ENCODE measurements around the gene TMC1. TPM values are rescaled to one million over a fixed set of nuclear protein-coding genes. Genes with fewer than 3 reads are reported as not detected.
A peak's percentile ranks its signal among the peaks of the same experiment; 100 is the strongest.
"Not testable (repeated sequence)": the region's sequence is repeated elsewhere in the genome, so short reads cannot be mapped to it uniquely, and the experiment has no call there.

TMC1 gene
- total RNA-seq, 3 donors from 2014 or later: under 0.01 to 0.16 TPM; not detected in 1

GRCh38 chr9:72506615-72507014, 14.8 kb upstream of the TMC1 start:
- Histone ChIP-seq H3K4me1 (no peaks in the 10 kb centered on the region), H3K4me3 (no peak overlapping the region), H3K9me3 (no peaks in the 10 kb centered on the region), H3K27ac (no peak overlapping the region), H3K27me3 (no peaks in the 10 kb centered on the region), H3K36me3 (no peaks in the 10 kb centered on the region)
- TF ChIP-seq POLR2AphosphoS5 (IDR thresholded peaks at IDR 0.05): no peak
- no peak for DNase-seq (ENCODE audit: low spot score in 2 of 2)
- intact Hi-C loops (cut with DNase I; ENCODE audit: low total_unique reads): no loop called here

GRCh38 chr9:72509053-72509452, 12.4 kb upstream of the TMC1 start:
- H3K27ac ChIP-seq: peak overlapping the region in 1 of 2 donors; percentile 25
- no peak overlapping the region for H3K4me3 ChIP-seq
- TF ChIP-seq POLR2A (IDR thresholded peaks at IDR 0.05): no peak
- TF ChIP-seq CTCF (IDR thresholded peaks at IDR 0.05): no peak
- TF ChIP-seq POLR2AphosphoS5 (IDR thresholded peaks at IDR 0.05): no peak
- no peak for DNase-seq (ENCODE audit: low spot score in 2 of 2)
- no peaks in the 10 kb centered on the region for H3K36me3 ChIP-seq
- intact Hi-C loops (cut with DNase I; ENCODE audit: low total_unique reads): no loop called here
- no peaks in the 10 kb centered on the region for H3K9me3 ChIP-seq
- no peaks in the 10 kb centered on the region for H3K27me3 ChIP-seq
- no peaks in the 10 kb centered on the region for H3K4me1 ChIP-seq

- no peak for TF ChIP-seq POLR2A (IDR thresholded peaks at IDR 0.05)
- no peak for TF ChIP-seq POLR2AphosphoS5 (IDR thresholded peaks at IDR 0.05)
- no peak for TF ChIP-seq CTCF (IDR thresholded peaks at IDR 0.05)
- DNase-seq (ENCODE audit: low spot score in 2 of 2): no peak
- H3K4me3 ChIP-seq: no peak overlapping the region
- no peaks in the 10 kb centered on the region for H3K9me3 ChIP-seq
- H3K36me3 ChIP-seq: no peaks in the 10 kb centered on the region
- no peaks in the 10 kb centered on the region for H3K4me1 ChIP-seq
- H3K27ac ChIP-seq: no peak overlapping the region
- intact Hi-C loops (cut with DNase I; ENCODE audit: low total_unique reads): no loop called here
- H3K27me3 ChIP-seq: no peaks in the 10 kb centered on the region
Observed at GRCh38 chr9:72509635-72510034, 11.8 kb upstream of the TMC1 start.

- H3K27ac ChIP-seq; H3K4me1 ChIP-seq; H3K9me3 ChIP-seq; DNase-seq (ENCODE audit: low spot score in 2 of 2); H3K27me3 ChIP-seq; H3K36me3 ChIP-seq; intact Hi-C loops (cut with DNase I; ENCODE audit: low total_unique reads); H3K4me3 ChIP-seq: not testable (repeated sequence)
Observed at GRCh38 chr9:72521011-72521410, 397 bp upstream of the TMC1 start.

- DNase-seq (ENCODE audit: low spot score in 2 of 2): peak in 1 of 2 donors; percentile 65
- H3K36me3 ChIP-seq: no peaks in the 10 kb centered on the region
- peak overlapping the region; percentile 77 to 79 for H3K27ac ChIP-seq
- TF ChIP-seq POLR2AphosphoS5 (IDR thresholded peaks at IDR 0.05) (peak in 1 of 3 donors; percentile 62), POLR2A (IDR thresholded peaks at IDR 0.05) (no peak)
- peaks cover 5% of the 10 kb centered on the region in 2 donors for H3K4me1 ChIP-seq
- H3K27me3 ChIP-seq: no peaks in the 10 kb centered on the region
- intact Hi-C loops (cut with DNase I; ENCODE audit: low total_unique reads): no loop called here
- H3K4me3 ChIP-seq: no peak overlapping the region
- no peaks in the 10 kb centered on the region for H3K9me3 ChIP-seq
Observed at GRCh38 chr9:72524820-72525540, 3.6 kb downstream of the TMC1 start.

- TF ChIP-seq POLR2A (IDR thresholded peaks at IDR 0.05) (no peak), POLR2AphosphoS5 (IDR thresholded peaks at IDR 0.05) (peak; percentile 56 to 81 (median 79)), CTCF (IDR thresholded peaks at IDR 0.05) (peak in 1 of 3 donors; percentile 5)
- peak overlapping the region; percentile 84 to 87 for H3K27ac ChIP-seq
- H3K27me3 ChIP-seq: no peaks in the 10 kb centered on the region
- intact Hi-C loops (cut with DNase I; ENCODE audit: low total_unique reads): no loop called here
- H3K4me3 ChIP-seq: peak overlapping the region in 2 of 3 donors; percentile 30 to 50
- H3K36me3 ChIP-seq: no peaks in the 10 kb centered on the region
- DNase-seq (ENCODE audit: low spot score in 2 of 2): peak; percentile 79 to 81
- peaks cover 5% of the 10 kb centered on the region in 2 donors for H3K4me1 ChIP-seq
- H3K9me3 ChIP-seq: peaks cover 0 to 7% of the 10 kb centered on the region in 2 donors
Observed at GRCh38 chr9:72526901-72527800, 5.7 kb downstream of the TMC1 start.

All from breast epithelium (tissue), 4 donors.